HG03103 (cell line): ENCODE results near the gene GLB1L2.

Experiments used
- ATAC-seq: cut with Tn5 transposase; IDR thresholded peaks from one replicate; pipeline ENCODE4 v1.9.1; 2021; ENCODE audit warnings: low read depth; ENCODE audit not compliant: unreplicated experiment

GLB1L2 gene

GRCh38 chr11:134365011-134365925 lies 33.5 kb downstream of the GLB1L2 start:
- no peak for ATAC-seq

- no peak for ATAC-seq
Observed at GRCh38 chr11:134366254-134366653, 34.5 kb downstream of the GLB1L2 start.

DNA sequence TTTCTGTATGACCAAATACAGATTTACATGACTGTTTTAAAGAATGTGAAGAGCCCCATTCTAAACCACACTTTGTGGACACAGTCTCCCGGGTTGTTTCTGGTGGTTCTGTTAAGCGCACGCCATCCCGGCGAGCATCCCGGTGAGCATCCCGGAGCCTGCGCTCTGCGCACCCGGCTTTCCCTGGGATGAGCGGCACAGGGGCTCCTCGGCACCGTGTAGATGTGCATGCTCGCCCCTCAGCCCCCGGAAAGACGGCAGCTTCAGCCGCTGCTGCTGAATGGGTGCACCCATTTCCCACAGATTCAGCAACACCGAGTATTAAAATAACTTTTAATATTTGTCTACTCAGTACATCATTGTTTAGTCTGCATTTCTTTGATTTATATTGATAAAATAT lies 36.0 kb downstream of the GLB1L2 start:
- ATAC-seq = no peak

GRCh38 chr11:134369656-134370525 lies 38.1 kb downstream of the GLB1L2 start:
- no peak for ATAC-seq

DNA sequence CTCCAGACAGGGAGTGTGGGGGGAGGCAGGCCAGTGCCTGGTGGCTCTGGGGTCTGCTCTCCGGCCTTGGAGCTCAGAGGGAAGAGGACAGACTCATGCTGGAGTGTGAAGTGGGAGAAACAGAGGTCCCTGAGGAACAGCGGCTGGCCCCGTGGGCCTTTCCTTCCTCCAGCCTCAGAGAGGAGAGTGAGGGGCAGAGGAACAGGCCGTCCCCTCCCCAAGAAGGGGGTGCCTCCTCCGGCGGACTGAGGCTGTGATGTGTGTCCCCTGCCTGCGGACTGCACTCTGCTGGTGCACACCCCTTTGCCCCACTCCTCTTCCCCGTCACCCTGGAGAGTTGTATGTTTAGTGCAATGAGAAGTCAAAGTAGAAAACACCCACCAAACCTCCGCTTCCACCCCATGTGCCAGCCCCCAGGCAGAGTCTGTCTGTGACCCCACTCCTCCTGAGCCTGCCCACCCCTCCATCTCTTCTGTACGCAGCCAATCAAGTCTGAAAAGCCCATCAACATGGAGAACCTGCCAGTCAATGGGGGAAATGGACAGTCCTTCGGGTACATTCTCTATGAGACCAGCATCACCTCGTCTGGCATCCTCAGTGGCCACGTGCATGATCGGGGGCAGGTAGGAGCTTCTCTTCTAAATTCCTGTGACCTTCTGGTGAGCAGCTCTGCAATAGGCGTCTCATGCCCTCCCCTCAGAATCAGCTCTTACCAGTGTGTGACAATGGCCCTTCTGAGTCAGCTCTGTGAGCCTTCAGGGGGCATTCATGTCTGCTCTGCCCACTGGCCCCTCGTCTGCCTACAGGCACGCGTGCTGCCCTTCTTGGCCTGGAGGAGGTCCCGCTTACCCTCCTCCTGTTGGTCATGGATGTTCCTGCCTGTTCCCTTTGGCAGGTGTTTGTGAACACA lies 39.0 kb downstream of the GLB1L2 start:
- no peak for ATAC-seq

DNA sequence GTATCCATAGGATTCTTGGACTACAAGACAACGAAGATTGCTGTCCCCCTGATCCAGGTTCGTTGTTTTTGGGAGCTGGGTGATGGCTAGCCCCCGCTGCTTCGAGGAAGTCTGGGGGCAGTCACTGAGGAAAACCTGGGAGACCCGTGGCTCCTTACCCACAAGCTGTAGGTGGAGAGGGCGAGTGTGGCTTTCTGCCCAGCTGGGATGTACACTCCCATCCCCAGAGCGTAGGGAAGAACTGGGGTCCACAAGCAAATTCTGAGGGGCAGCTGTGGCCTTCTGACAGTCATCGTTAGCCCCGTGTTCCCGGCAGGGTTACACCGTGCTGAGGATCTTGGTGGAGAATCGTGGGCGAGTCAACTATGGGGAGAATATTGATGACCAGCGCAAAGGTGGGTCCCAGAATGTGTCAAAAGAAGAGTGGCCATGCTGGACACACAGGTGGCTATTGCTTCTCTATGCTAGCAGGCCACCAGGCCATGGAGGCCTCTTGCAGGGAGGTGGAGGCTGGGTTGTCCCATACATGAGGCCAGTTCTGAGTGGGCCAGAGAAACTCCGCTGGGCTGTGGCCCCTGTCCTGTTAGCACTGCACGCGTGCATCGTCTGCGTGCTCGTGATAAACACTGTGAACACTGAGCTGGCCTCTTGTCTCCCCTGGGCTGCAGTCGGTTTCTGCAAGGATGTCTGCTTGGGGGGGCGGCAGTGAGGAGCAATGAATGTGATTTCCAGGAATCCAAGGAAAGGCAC lies 39.8 kb downstream of the GLB1L2 start:
- no peak for ATAC-seq

DNA sequence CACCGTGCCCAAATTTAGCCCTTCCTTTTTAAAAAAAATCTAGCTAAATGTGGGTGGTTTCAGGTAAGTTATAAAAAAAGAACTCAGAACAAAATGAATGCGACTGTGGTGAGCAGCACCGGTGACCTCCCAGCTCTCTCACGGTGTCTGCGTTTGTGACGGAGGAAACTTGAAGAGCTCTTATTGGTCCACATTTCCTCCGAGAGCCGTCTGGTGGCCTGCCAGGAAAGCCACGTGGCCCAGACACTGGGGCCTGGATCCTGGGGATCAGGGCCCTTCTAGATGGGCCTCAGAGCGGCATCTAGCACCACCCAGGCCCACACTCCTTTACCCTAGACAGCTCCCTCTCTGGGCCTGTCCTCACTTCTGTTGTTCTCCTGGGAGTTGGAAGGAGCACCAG lies 40.7 kb downstream of the GLB1L2 start:
- ATAC-seq = no peak

- no peak for ATAC-seq
Observed at GRCh38 chr11:134372961-134373360, 41.2 kb downstream of the GLB1L2 start.

GRCh38 chr11:134373591-134374052 lies 41.8 kb downstream of the GLB1L2 start:
- no peak for ATAC-seq

DNA sequence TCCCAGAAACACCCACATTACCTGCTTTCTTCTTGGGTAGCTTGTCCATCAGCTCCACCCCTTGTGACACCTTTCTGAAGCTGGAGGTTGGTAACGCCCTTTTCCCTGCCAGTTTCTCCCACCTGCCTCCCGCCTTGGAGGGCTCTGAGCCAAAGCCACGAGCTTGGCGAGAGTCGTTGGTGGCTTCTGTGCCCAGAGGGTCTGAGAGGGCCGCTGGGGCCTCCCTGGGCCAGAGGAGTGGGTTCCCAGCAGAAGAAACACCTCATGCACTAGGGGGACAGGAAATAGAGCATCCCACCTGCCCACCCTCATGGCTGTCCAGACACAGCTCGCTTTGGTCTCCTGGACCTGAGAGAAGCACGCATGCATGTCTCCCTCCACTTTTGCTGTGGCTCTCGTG lies 42.4 kb downstream of the GLB1L2 start:
- no peak for ATAC-seq

GRCh38 chr11:134374891-134375550 lies 43.2 kb downstream of the GLB1L2 start:
- no peak for ATAC-seq

GRCh38 chr11:134376150-134376921 lies 44.5 kb downstream of the GLB1L2 start:
- no peak for ATAC-seq

GRCh38 chr11:134377876-134378275 lies 46.1 kb downstream of the GLB1L2 start:
- ATAC-seq = no peak

DNA sequence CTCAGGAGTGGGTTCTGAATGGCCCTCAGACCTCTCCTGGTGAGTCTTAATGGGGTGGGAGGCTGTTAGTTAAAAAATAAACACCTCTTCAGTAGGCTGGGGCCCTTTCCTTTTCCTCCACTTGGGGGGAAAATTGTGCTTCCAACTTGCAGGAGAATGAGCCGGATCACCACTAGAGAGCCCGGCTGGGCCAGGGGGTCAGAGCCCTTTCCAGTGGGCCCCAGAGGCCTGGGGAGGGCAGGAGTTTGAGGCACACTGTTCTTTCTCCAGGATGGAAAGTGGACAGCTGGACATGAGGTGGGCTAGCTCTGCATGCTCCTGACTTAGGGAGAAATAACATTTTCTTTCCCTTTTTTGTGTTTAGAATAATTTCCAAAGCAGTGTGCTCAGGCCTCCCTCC lies 47.5 kb downstream of the GLB1L2 start:
- ATAC-seq = no peak

DNA sequence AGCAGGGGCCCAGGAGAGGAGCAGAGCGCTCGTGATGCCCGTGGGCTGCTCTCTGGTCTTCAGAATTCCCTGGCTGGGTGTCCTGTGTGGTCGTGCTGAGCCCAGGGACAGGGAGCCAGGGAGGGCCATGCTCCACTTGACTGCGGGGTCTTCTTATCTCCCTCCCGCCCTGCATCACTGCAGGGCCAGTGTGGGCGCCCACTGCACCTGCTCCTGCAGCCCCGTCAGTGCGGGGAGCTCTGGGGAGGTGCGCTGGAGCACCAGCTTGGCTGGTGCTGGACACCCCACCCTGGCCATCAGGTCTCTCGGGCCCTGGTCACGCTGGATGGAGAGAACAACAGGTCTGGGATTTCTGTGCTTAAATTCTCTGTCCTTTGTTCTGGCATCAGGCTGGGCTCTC lies 48.4 kb downstream of the GLB1L2 start:
- ATAC-seq = no peak

DNA sequence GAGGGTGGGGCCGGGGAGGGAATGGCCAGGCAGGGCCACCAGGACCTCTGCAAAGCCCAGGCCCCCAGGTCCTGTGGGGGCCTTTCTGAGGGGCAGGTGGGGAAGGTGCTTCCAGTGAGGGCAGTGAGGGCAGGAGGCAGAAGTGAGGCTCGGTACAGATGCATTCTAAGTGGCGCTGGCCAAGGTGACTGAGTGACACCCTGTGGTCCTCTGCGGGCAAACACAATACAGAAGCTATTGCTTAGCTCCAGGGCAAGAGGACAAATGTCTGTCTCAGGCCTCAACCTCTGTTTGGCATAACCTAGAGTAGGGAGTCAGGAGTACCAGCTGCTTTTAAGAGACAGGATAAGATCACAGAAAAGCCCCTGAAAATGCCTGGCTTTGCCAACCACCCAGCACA lies 49.0 kb downstream of the GLB1L2 start:
- ATAC-seq = no peak

- no peak for ATAC-seq
Observed at GRCh38 chr11:134382257-134382656, 50.5 kb downstream of the GLB1L2 start.

DNA sequence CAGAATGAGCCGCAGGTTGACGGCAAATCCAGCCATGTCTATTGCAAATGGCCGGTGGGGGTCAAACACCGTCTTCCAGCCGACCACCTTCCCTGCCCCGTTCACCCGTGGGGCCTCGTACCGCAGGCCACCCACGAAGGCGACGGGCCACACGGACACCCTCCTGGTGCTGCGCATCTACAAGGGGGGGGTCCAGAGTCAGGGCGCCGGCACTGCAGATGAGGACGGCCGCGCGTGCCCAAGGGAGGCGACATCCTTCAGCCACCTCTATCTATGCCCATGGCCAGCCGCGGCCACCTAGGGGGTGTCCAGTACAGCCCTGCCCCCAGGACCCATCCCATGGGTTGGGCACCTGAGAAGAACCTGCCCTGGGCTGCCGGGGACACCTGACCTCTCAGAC lies 51.0 kb downstream of the GLB1L2 start:
- ATAC-seq = no peak
